GM23338 (cell line): Measurements from ENCODE around the gene CTU1. TPM values are rescaled to one million over a fixed set of nuclear protein-coding genes. Genes with fewer than 3 reads are reported as not detected.

Experiments used
- ATAC-seq: fragments of 200-7000 bp; cut with Tn5 transposase; 3 replicates; pipeline ENCODE4 v1.9.1; 2020
- DNase-seq: peaks from one replicate; pipeline ENCODE4 v3.0.0-alpha.2; 2015; ENCODE audit warnings: low spot score
- H2AFZ ChIP-seq: fragments of 200-600 bp; sonication (generic); 2 replicates; pipeline ENCODE4 v1.8.0; 2016; ENCODE audit warnings: antibody characterized with exemption, mild to moderate bottlenecking, moderate library complexity
- H3F3A ChIP-seq: fragments of 200-600 bp; sonication (generic); replicated peaks from 2 replicates; pipeline ENCODE4 v1.8.0; 2017; ENCODE audit warnings: antibody characterized with exemption, mixed run types, low read depth
- H3K27ac ChIP-seq: fragments of 200-600 bp; sonication (generic); 2 replicates; pipeline ENCODE4 v1.6.1; 2016; ENCODE audit warnings: low read depth
- H3K27me3 ChIP-seq: fragments of 200-600 bp; sonication (generic); 2 replicates; pipeline ENCODE4 v1.8.0; 2016; ENCODE audit warnings: mild to moderate bottlenecking, mixed run types, moderate library complexity; ENCODE audit not compliant: insufficient read depth
- H3K36me3 ChIP-seq: fragments of 200-600 bp; sonication (generic); 2 replicates; pipeline ENCODE4 v1.8.0; 2016; ENCODE audit warnings: mild to moderate bottlenecking; ENCODE audit not compliant: insufficient read depth
- H3K4me1 ChIP-seq: fragments of 200-600 bp; sonication (generic); 2 replicates; pipeline ENCODE4 v1.8.0; 2016; ENCODE audit warnings: mild to moderate bottlenecking, moderate library complexity; ENCODE audit not compliant: insufficient read depth
- H3K4me2 ChIP-seq: fragments of 200-600 bp; sonication (generic); 2 replicates; pipeline ENCODE4 v1.7.1; 2017; ENCODE audit warnings: mixed run types
- H3K4me3 ChIP-seq: fragments of 200-600 bp; sonication (generic); 2 replicates; pipeline ENCODE4 v1.6.1; 2016; ENCODE audit warnings: mixed run types
- H3K79me2 ChIP-seq: fragments of 200-600 bp; sonication (generic); replicated peaks from 2 replicates; pipeline ENCODE4 v1.8.0; 2017; ENCODE audit warnings: mild to moderate bottlenecking; ENCODE audit not compliant: insufficient read depth
- H3K9me2 ChIP-seq: fragments of 200-600 bp; sonication (generic); 2 replicates; pipeline ENCODE4 v1.8.0; 2017; ENCODE audit not compliant: insufficient read depth
- H4K20me1 ChIP-seq: fragments of 200-600 bp; sonication (generic); replicated peaks from 2 replicates; pipeline ENCODE4 v1.8.0; 2017; ENCODE audit warnings: mild to moderate bottlenecking; ENCODE audit not compliant: insufficient read depth
- H3K27ac Mint-ChIP-seq: 2 replicates; pipeline ENCODE4 v1.8.0; 2020; ENCODE audit warnings: inconsistent platforms, mild to moderate bottlenecking, moderate library complexity, mixed read lengths
- H3K27me3 Mint-ChIP-seq: 3 replicates; pipeline ENCODE4 v1.8.0; 2022; ENCODE audit warnings: low read depth, mild to moderate bottlenecking, moderate library complexity, mixed read lengths, inconsistent platforms; ENCODE audit not compliant: insufficient read depth, poor library complexity
- H3K36me3 Mint-ChIP-seq: 3 replicates; pipeline ENCODE4 v1.8.0; 2021; ENCODE audit warnings: low read depth, mild to moderate bottlenecking, inconsistent platforms, moderate library complexity, mixed read lengths
- H3K4me1 Mint-ChIP-seq: 3 replicates; pipeline ENCODE4 v1.8.0; 2020; ENCODE audit warnings: mild to moderate bottlenecking, inconsistent platforms, mixed read lengths
- H3K4me3 Mint-ChIP-seq: 3 replicates; pipeline ENCODE4 v1.8.0; 2021; ENCODE audit warnings: moderate library complexity, mild to moderate bottlenecking, inconsistent platforms, mixed read lengths
- H3K9me3 Mint-ChIP-seq: 3 replicates; pipeline ENCODE4 v1.8.0; 2020; ENCODE audit warnings: moderate library complexity, mild to moderate bottlenecking, inconsistent platforms, mixed read lengths
- CREB1 ChIP-seq: fragments of 250-450 bp; sonication (Bioruptor Pico); IDR thresholded peaks from 2 replicates; pipeline ENCODE4 v1.5.0; 2020; ENCODE audit warnings: low read depth, mild to moderate bottlenecking, moderate library complexity
- JUNB ChIP-seq: IDR thresholded peaks from one replicate; pipeline ENCODE4 v1.6.1; 2016; ENCODE audit warnings: antibody characterized with exemption; ENCODE audit not compliant: unreplicated experiment
- REST ChIP-seq: IDR thresholded peaks from one replicate; pipeline ENCODE4 v1.6.1; 2018; ENCODE audit warnings: antibody characterized with exemption; ENCODE audit not compliant: unreplicated experiment
- ZNF114 ChIP-seq: fragments of 250-450 bp; sonication (Bioruptor Pico); IDR thresholded peaks from 2 replicates; pipeline ENCODE4 v1.5.0; 2020; ENCODE audit warnings: mild to moderate bottlenecking, moderate library complexity
- ZNF462 ChIP-seq: fragments of 250-450 bp; sonication (Bioruptor Pico); IDR thresholded peaks from 2 replicates; pipeline ENCODE4 v1.5.0; 2020; ENCODE audit warnings: mild to moderate bottlenecking, moderate library complexity
- polyA plus RNA-seq: library from polyadenylated mRNA; unstranded; fragments of >200 nt; fragmentation: Nextera tagmentation; extraction: Ambion mirVana; gene quantifications from 2 replicates; pipeline ENCODE4 v1.2.1, GENCODE V29; 2016
- total RNA-seq: library from RNA; depleted of rRNA; stranded (reverse); fragments of >200 nt; shearing (Covaris generic); gene quantifications from 2 replicates; pipeline ENCODE4 v1.2.3, GENCODE V29; 2014

CTU1 gene
- total and polyA plus RNA-seq, 2 experiments from 2014 or later, result 3.7 to 18.8 TPM

- no peak for TF ChIP-seq ZNF462 (CRISPR knock-in tag)
- TF ChIP-seq REST, result no peak
- no peak for TF ChIP-seq CREB1 (CRISPR knock-in tag)
- TF ChIP-seq JUNB, result no peak
Observed at GRCh38 chr19:51110666-51110971, 2.4 kb upstream of the CTU1 start (continued).

GRCh38 chr19:51108805-51109146 is 567 bp upstream of the CTU1 start:
- Histone ChIP-seq H3K36me3 (no peaks in the 10 kb centered on the region), H2AFZ (peak overlapping the region; percentile 88), H3K4me1 (peaks cover 8% of the 10 kb centered on the region; the same call in 1 of the 2 replicates), H3K27ac (no peak overlapping the region), H3K4me3 (peak overlapping the region; percentile 53), H3F3A (no peaks in the 10 kb centered on the region), H3K79me2 (peaks cover 8% of the 10 kb centered on the region; the same call in 1 of the 2 replicates), H3K9me2 (no peaks in the 10 kb centered on the region), H4K20me1 (no peaks in the 10 kb centered on the region; the same call in 1 of the 2 replicates), H3K4me2 (peak overlapping the region; percentile 77), H3K27me3 (no peaks in the 10 kb centered on the region)
- Mint-ChIP-seq H3K4me3 (peak overlapping the region; percentile 98), H3K36me3 (0 out of 3 replicates have a peak, but pooled peaks cover 4% of the 10 kb centered on the region), H3K27me3 (peaks cover 13% of the 10 kb centered on the region), H3K9me3 (no peaks in the 10 kb centered on the region; the same call in 2 of the 3 replicates), H3K4me1 (peaks cover 5% of the 10 kb centered on the region), H3K27ac (no peak overlapping the region; the same call in 1 of the 2 replicates)
- no peak for DNase-seq
- ATAC-seq, result no peak
- TF ChIP-seq ZNF114 (no peak), ZNF462 (CRISPR knock-in tag) (no peak), CREB1 (CRISPR knock-in tag) (no peak)
